HG03439 (cell line): ENCODE data around the gene CLEC14A.

ENCODE experiments used
- ATAC-seq: cut with Tn5 transposase; IDR thresholded peaks from one replicate; pipeline ENCODE4 v1.9.1; 2021; ENCODE audit warnings: mild to moderate bottlenecking, moderate library complexity; ENCODE audit not compliant: unreplicated experiment

Gene CLEC14A, protein sequence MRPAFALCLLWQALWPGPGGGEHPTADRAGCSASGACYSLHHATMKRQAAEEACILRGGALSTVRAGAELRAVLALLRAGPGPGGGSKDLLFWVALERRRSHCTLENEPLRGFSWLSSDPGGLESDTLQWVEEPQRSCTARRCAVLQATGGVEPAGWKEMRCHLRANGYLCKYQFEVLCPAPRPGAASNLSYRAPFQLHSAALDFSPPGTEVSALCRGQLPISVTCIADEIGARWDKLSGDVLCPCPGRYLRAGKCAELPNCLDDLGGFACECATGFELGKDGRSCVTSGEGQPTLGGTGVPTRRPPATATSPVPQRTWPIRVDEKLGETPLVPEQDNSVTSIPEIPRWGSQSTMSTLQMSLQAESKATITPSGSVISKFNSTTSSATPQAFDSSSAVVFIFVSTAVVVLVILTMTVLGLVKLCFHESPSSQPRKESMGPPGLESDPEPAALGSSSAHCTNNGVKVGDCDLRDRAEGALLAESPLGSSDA

DNA sequence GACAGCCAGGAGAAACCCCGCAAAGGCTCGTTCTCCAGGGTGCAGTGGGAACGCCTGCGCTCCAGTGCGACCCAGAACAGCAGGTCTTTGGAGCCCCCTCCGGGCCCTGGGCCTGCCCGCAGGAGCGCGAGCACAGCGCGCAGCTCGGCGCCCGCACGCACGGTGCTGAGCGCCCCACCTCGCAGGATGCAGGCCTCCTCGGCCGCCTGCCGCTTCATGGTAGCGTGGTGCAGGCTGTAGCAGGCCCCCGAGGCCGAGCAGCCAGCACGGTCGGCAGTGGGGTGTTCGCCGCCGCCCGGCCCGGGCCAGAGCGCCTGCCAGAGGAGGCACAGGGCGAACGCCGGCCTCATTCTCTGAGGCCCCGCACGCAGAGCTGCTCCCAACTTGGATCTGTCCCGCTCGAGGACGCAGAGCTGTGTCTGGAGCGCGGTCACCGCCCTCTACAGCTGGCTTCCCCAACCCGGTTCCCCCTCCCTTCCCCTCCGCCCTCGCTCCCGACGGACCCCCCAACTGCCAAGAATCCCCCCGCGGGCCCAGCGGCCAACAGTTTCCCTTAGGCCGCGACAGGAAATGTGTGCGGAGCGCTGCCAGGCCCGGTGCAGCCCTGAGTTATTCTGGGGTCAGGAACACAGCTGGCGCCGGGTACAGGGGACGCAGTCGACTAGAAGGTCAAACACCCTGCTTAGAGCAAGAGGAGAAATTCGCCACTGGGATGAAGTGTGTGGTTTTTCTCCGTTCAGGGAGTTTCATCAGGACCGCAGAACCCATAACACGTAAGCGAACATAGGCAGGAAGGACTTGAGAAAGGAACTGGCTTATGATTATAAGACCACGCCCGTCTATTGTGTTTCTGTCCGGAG lies at the start of gene CLEC14A:
CLEC14A (minus strand) TSS at position 421 of the 860 bp plus-strand sequence; CDS start at position 350, 71 bp downstream.
- ATAC-seq, result no peak

DNA sequence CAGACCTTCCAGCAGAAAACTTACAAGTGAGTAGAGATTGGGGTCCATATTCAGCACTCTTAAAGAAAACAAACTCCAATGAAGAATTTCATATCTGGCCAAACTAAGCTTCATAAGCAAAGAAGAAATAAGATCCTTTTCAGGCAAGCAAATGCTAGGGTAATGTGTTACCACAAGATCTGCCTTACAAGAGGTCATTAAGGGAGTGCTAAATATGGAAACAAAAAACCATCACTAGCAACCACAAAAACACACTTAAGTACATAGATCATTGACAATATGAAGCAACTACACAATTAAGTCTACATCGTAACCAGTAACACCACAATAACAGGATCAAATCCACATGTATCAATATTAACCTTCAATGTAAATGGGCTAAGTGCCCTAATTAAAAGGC lies 47.1 kb upstream of the CLEC14A start:
- no peak for ATAC-seq

DNA sequence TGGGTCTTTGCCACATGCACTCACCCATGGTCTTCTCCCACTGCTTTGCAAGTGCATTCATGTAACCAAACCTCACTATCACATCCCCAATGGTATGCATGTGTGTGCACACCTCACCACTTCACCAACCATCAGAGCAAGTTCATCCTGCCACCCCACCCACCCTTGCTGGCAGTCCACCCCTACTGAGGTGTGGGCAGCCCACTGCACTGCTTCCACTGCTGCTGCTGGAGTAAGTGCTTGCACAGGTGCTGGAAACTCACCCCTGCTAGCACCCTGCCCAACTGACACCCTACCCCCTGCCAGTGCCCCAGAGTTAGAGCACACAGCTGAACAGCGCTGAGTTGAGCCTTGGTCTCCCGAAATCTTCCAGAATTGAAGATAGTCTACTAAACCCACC lies 46.1 kb upstream of the CLEC14A start:
- no peak for ATAC-seq

DNA sequence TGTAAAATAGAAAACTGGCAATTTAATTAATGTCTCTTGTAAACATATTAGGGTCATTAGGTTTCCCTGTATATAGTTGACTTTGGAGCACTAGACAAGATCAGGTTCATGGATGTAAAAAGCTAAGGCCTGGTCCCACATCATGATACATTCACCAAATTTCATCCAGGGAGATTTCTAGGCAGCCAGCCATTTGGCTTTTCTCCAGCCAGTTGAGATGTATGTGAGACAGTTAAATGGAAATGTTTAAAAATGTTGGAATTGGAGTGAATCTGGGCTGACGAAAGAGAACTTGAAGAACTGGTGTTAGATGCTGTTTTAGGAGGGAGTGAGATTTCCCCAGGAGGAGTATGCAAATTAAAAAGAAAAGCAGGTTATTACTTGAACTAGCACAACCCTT lies 41.8 kb upstream of the CLEC14A start:
- ATAC-seq, result no peak

DNA sequence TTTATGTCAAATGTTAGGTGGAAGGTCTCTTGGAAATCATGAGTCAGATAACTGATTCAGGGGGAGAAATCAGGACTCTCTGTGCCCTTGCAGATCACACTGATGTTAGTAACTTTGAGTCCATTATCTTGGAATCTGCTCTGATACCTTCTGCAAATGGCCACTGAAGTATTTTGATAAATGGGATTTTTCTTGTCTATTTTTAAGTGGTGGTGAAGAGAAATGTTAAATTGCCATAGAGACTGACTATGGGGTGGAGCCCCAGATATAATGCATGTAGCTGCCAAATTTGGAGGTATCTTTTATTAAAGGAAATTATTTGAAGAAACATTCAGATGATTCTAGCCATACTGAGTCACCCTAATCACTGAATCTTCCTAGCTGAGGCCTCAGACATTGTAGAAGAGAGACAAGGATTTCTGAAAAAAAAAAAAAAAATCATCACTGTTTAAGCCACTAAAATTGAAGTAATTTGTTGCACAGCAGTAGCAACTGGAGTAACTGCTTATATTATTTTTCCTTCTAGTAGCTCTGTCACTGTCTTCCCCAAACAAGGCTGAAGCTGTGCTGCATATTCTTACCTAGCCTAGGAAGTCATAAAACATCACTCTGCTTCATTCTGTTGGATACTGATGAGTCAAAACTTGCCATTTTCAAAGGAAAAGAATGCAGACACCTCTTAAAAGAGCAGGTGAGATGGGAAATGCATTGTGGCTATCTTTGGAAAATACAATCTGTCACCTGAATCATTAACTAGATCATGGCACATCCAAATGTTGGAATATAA lies 36.0 kb upstream of the CLEC14A start:
- no peak for ATAC-seq

DNA sequence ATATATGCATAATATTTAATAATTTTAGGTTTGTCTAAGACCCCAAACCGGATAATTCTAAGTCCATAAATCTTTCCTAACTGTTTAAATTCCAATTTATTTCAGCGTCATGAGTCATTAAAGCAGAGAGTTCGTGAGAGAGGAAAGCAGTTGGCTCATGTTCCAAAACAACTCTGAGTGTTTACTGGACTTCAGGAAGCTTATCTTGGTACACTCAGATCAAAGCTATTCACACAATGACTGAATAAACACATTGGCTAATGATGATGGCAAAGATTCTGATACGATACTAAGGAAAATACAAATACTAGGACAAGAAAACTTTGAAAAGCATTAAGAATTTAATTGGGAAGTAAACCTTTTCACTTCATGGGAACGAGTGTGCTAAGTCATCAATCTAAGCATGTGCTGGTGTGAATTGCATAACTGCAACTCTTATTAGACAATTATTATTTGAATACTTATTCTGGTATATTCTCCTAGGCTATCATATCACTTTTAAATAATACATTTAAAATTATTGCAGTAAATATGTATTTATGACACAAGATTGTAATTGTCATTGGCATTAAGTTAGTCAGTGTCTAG lies 34.8 kb upstream of the CLEC14A start:
- ATAC-seq, result no peak

DNA sequence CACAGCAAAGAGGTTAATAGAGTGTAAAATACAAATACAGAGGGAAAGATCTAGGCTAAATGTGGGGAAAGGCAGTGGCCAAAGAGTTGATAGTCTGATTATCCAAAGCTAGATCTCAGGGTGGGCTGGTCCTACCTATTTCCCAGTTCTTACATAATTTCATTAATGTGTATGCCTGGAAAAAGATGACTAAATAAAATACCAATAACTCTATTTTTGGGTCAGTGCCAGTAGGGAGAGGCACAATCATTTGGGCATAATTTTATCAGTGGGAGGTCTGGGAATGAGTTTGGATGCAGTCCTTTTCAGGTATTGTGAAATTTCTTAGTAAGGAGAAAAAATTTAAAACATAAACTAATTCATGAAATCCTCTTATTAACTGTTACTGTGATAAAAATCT lies 30.6 kb upstream of the CLEC14A start:
- ATAC-seq, result no peak

DNA sequence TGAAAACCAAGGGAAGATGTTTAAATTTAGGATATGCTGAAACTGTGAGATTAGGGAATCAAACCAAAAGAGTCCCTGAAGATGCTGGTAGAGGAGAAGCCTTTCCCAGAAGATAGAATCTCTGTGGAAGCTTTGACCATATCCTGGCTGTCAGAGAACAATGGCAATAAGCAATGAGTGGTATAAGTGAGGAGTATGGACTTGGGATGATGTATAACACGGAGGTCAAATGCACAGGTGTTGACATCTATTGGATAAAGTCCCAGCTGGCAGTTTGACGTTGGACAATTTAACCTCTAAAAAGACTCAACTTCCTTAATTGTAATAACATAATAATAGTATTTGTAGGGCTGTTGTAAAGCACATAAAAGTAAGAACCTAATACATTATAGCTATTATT lies 30.1 kb upstream of the CLEC14A start:
- no peak for ATAC-seq

DNA sequence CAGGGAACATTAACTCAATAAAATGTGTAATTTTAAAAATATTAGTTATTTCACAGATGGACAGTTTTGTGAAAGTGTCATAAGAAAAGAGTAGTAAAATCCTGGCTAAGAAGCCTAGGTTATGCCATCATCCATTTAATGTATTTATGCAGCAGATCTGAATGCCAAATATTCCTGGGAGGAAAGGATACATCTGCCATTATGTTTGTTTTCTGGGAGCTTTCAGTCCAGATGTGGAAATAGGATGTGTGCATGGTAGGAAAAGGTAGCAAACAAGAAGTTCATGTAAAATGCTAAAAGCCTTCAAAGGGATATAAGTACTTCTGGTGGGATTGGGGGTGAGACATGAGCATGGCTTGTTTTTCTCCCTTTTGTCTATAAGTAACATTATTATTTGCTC lies 27.0 kb upstream of the CLEC14A start:
- no peak for ATAC-seq

DNA sequence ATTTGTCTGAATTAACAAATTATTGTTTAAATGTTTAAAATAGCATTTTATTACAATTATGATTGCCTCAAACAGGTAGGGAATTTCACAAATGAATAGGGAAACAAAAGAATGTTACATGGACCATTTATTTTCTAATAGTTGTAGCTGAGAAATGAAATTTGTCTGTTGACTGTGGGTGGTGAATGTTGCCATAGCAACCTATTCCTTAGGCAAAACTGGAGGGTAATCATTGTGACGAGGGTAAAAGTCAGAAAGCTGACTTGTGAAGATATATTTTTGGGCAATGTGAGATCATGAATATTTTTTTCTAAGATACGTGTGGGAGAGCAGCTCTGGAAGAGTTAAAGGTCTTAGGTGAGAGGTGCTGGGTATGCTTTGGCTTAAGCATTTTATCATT lies 24.2 kb upstream of the CLEC14A start:
- no peak for ATAC-seq

DNA sequence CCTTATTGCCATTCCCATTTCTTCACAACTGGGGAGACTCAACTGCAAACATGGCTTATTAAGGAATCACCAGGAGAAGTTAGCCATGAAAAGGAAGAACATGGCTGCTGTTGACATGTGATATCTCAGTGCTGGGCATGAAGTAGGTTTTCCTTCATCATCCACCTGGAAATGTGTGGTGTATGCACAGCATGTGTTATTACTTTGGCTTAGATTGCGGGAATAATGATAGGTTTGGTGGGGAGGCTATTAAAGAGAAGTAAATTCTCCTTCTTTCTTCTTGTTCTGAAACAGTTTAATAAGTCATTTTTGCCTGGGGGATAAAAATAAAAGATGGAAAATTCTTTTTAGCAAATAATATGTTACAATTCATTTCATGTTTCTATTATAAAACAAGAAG lies 23.7 kb upstream of the CLEC14A start:
- ATAC-seq, result no peak

DNA sequence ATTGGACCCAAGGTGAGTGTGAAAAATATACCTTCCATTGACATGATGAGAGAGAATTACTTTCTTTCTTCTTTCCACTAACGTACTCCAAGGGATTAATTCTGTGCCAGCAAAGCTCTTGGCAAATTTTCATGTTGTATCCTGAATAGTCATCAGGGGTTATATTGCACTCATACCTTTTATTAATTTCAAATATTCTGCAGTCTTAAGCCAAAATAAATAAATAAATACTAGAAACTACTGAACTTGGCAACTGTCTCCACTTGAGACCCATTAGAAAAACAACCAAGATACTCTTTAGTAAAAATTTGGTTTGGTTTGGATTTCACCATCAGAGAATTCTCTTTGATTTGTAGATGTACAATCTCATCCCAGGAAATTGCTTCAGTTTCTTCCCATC lies 22.1 kb upstream of the CLEC14A start:
- no peak for ATAC-seq

DNA sequence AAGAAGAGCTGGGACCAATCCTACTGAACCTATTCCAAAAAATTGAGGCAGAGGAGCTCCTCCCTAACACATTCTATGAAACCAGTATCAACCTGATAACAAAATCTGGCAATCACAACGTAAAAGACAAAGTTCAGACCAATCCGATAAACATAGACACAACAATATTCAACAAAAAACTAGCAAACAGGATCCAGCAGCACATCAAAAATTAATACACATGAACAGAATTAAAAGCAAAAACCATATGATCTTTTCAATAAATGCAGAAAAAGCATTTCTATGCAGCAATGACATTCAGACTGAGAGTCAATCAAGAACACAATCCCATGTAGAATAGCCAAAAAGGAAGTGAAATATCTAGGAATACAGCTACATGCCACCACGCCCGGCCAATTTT lies 7.0 kb upstream of the CLEC14A start:
- ATAC-seq, result no peak

DNA sequence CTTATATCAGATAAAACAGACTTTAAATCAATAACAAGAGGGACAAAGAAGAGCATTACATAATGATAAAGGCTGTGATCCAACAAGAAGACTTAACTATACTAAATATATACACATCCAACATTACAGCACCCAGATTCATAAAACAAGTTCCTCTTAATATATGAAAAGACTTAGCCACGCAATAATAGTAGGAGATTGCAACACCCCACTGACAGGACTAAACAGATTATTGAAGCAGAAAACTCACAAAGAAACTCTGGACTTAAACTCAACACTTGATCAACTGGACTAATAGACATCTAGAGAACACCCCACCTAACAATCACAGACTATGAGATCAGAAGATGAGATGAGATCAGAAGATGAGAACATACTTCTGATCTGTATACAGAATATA lies 5.7 kb upstream of the CLEC14A start:
- no peak for ATAC-seq

DNA sequence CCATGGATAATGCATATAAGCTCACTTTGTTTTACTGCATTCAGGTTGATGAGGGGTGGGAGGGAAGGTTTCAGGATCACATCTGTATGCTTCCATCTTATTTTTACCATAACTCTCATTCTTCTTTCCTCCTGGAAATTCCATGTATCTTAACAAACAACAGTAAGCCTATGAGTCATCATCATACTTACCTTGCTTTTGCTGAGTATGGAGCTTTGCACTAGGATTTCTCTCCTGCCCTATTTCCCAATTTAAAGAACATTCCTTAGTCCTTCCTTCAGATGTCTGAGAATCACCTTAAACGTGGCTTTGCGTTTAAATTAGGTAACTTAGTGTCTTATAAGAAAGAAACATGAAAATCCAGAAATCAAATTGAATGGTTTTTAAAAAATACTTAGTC lies 1.6 kb upstream of the CLEC14A start:
- ATAC-seq, result no peak

DNA sequence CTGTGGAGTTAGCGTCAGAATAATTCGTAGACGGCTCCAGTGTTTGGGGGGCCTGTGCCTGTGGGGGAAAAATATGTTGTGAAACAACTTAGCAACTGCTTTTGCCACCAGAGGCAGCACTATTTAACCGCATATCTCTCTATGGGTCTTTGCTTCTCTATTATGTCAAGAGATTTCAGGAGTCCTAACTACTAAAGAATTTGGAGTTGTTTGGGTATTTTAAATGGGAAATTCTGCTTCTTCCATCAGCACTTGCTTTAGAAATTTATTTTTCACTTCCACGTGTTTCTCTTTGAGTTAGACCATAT lies 594 bp upstream of the CLEC14A start:
- no peak for ATAC-seq

DNA sequence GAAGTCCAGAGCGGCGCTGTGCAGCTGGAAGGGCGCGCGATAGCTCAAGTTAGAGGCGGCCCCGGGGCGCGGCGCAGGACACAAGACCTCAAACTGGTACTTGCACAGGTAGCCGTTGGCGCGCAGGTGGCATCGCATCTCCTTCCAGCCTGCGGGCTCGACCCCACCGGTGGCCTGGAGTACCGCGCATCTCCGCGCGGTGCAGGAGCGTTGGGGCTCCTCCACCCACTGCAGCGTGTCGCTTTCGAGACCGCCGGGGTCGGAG lies 553 bp downstream of the CLEC14A start:
- ATAC-seq, result no peak

DNA sequence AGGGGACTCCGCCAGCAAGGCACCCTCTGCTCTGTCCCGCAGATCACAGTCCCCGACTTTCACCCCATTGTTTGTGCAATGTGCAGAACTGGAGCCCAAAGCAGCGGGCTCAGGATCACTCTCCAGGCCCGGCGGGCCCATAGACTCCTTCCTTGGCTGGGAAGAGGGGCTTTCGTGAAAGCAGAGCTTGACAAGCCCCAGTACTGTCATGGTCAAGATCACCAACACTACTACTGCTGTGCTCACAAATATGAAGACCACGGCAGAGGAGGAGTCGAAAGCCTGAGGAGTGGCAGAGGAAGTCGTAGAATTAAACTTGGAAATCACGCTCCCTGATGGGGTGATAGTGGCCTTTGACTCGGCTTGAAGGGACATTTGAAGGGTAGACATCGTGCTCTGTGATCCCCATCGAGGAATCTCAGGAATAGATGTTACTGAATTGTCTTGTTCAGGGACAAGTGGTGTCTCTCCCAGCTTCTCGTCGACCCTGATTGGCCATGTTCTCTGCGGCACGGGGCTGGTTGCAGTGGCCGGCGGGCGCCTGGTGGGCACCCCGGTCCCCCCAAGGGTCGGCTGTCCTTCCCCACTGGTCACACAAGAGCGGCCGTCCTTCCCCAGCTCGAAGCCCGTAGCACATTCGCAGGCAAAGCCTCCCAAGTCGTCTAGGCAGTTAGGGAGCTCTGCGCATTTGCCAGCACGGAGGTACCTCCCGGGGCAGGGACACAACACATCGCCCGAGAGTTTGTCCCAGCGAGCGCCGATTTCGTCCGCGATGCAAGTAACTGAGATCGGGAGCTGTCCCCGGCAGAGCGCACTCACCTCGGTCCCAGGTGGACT lies 1.1 kb downstream of the CLEC14A start:
- no peak for ATAC-seq

DNA sequence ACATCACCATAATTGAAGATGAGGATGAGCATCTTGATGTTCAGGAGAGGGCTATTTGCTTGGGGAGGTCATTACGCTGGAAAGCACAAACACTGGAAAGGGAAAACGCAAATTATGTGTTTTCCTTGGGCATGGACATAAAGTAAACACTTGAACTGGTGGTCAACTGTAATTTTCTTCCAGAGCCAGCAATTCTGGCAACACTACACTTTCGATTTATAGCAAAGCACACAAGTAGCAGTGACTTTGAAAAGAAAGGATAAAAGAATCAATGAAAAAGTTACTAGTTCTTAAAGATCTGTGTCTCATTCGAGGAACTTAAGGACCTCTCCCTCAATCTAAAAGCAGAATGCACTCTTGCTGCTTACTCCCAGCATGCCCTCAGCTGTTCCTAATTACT lies 2.2 kb downstream of the CLEC14A start:
- ATAC-seq, result no peak

DNA sequence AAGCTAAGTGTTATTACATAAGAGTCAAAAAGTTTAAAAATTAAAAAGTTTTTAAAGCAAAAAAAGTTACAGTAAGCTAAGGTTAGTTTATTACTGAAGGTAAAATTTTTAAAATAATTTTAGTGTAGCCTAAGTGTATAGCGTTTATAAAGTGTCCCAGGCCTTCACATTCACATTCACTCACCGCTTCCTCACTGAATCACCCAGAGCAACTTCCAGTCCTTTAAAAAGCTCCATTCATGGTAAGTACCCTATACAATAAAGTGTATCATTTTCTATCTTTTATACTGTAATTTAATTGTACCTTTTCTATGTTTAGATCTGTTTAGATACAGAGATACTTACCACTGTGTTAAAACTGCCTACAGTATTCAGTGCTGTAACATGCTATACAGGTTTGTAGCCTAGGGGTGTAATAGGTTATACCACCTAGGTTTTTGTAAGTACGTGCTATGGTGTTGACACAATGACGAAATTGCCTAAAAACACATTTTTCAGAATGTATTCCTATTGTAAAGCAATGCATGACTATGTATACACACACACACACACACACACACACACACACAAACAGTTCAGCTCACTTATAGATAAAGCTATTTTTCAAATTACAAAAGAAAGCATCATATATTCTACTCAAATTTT lies 3.7 kb downstream of the CLEC14A start:
- ATAC-seq, result no peak
